Embryonic facial prominence (tissue), 1 donor: ENCODE results near the gene PPIL4.

Experiments
- DNase-seq: peaks from one replicate; pipeline ENCODE4 v3.0.0-alpha.2; 2016; ENCODE audit errors: extremely low spot score

PPIL4 gene

DNA sequence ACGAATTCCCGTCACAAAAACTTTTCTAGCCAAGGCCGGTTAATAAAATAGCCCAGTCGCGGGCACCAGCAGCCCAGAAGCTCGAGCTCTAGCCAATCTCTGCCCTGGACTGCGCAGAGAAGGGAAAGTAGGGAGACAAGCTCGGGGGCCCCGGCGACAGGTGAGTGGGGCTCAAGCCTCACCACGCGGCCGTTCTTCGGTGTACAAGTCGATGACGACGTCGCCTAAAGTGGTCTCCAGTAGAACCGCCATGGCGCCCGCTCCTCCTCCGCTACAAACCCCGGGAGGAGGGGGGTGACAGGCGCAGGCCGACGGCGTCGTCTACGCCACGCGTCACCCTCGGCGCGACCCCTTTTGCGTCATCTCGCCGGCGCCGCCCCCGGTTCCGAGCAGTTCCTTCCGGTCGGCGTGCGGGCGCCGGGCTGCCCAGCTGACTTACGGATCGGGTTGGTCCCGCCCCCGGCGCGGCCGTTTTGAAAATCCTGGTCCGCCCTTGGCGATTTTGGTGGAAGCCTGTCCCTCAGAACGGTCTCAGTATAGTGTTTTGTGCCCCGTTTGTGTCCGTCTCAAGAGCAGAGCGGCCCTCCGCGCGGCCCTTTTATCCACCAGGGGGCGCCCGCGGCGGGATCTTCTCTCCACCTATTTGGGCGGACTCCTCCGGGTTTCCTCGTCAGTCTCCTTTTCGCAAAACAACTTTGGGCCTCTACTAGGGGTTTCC lies at the start of gene PPIL4:
Gene PPIL4 (minus strand): TSS at position 290 of the 718 bp plus-strand sequence. CDS start 38 bp downstream, at position 252.
- DNase-seq = peak; percentile 94

GRCh38 chr6:149593408-149593807 lies 47.6 kb upstream of the PPIL4 start:
- no peak for DNase-seq

DNA sequence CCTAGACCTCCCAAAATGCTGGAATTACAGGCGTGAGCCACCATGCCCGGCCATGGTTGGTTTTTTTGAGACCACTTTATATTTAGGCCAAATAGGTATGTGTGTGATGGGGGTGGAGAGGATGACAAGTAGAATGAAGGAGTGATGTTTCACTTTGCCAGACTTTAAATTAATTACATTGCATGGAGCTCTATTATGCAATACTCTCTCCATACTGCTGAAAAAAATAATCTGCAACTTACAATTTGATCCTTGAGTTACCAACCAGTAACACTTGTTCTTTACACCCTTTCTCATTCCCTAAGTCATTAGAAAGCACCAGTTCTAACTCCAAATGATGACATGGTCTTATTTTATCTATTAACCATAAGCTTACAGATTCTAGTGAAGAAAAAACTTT lies 47.1 kb upstream of the PPIL4 start:
- DNase-seq = no peak

DNA sequence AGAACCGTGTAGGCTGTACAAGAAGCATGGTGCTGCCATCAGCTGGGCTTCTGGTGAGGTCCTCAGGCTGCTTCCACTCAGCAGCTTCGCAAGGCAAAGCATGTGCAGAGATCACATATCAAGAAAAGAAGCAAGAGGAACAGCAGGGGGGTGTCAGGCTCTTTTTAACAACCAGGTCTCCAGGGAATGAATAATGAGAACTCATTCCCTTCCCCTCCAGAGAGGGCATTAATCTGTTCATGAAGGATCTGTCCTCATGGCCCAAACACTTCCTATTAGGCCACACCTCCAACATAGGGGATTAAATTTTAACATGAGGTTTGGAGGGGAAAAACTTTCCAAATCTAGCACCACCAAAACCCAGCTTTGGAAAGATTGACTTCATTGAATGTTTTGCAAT lies 40.3 kb upstream of the PPIL4 start:
- no peak for DNase-seq

- DNase-seq = no peak
Measured at GRCh38 chr6:149581349-149581748, 35.5 kb upstream of the PPIL4 start.

GRCh38 chr6:149580880-149581279 lies 35.0 kb upstream of the PPIL4 start:
- DNase-seq = no peak

DNA sequence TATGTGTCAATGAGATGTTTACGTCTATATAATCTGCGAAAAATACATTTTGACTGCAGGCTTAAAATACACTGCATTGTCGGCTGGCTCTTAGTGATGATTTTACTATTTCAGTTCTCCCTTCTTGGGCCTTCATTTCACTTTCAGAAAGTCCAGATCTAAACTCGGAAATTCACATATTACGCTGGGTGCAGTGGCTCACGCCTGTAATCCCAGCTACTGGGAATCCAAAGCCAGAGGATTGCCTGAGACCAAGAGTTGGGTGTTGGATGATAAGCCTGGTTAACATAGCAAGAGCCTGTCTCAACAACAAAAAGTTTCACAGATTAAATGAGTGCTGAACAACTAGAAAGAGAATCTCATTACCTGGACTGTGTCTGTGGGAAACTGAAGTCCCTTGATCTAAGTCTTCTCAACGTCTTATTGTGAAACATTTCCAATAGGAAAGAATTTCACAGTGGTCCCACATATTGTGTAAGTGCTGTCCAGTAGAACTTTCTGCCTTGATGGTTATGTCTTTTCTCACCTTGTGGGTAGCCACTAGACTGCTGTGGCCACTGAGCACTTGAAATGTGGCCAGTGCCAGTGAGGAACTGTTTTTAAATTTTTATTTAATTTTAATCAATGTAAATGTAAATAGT lies 22.2 kb upstream of the PPIL4 start:
- DNase-seq = no peak

DNA sequence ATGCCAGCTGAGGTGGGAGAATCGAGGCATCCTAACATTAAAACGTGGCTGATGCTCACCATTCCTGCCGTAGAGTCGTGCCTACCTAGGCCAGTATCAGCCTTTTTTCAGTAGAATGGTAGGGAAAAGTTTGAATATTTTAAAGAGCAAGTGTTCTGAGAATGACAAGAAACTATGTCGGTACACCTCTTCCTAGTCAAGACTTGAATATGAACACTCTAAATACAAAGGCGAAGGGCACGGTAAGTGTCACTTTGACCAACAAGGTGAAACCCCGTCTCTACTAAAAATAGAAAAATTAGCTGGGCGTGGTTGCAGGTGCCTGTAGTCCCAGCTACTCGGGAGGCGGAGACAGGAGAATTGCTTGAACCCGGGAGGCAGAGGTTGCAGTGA lies 21.3 kb upstream of the PPIL4 start:
- DNase-seq = no peak

DNA sequence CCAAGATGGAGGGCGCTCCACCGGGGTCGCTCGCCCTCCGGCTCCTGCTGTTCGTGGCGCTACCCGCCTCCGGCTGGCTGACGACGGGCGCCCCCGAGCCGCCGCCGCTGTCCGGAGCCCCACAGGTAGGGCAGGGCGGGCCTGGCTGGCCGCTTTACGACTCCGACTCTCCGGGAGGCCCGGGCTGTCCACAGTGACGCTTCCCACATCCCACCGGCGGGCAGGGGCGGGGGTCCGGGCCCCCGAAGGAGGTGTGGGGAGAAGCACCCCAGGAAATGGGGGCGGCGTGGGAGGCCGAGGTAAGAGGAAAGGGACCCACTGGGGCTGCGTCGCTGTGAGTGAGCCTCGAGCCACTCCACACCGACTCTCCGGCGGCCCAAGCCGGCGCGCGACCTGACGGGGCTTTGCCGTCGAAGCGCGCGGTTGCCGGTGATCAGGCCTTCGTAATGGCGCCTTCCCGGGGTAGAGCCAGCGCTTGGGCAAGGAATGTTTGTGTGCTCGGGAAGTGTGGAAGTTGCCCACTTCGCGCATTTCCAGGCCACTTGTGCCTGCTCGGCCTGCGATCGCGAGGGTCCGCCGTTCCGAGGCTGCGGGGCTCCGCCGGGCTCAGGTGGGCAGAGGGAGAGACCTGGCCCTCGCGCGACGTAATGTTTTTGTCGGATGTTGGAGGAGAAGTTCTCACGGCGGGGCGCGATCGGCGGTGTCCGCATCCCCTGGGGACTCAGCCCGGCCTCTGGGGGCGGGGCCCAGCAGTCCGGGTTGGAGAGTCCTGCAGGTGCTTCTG lies 20.8 kb upstream of the PPIL4 start:
- DNase-seq = no peak

DNA sequence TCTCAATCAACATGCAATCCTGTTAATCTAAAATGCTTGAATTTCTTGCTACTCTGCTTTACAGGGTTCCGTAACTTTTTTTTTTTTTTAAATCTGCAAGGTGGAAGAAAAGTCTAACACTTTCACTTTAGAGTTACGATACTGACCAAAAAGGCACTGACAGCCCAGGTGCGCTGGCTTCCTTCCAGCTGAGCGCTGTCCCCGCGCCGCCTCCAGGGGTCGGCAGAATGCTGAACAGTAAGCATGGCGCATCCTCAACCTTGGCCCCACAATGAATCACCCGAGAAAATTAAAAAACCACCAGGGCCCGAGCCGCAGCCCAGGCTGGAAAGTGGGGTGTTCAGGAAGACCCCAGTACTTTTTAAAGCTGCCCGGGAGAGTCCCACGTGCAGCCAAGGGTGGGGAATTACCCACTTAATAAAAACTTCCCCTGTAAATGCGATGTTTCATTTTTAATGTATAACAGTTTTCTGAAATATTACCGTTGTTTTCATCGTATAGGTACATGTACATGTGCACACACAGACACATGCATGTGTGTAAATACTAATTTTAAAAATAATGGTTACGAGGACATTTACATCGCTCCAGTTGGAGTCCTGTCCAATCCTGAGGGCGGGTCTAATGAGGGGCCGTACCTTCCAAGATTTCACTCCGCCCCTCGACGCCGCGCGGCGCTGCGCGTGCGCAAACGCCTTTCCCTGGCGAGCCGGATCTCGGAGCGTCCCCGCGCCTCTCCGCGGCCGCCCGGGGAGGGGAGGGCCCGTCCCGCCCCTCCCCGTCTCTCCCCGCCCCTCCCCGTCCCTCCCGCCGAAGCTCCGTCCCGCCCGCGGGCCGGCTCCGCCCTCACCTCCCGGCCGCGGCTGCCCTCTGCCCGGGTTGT lies 19.9 kb upstream of the PPIL4 start, which contains the start of gene GINM1:
Gene GINM1 (plus strand): TSS at position 849 of the 883 bp plus-strand sequence. CDS start 40 bp downstream, outside the sequence.
- DNase-seq = peak; percentile 81

DNA sequence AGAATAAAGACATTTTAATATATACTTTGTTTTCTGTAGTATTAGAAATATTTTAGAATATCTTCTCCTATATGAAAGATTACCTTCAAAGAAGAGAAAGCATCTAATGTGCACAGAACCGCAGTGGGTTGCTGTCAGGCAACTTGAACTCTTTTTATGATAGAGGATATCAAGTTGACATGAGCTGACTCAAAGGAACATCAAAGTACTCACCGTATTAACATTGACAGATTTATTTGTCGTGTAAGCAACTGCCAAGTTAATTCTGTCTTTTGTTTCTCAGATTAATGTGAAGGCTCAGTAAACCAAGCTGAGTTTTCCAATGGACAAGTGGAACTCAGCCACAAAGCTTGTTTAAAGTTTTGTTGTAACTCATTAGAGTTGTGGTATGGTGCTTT lies 18.1 kb upstream of the PPIL4 start:
- DNase-seq = no peak

DNA sequence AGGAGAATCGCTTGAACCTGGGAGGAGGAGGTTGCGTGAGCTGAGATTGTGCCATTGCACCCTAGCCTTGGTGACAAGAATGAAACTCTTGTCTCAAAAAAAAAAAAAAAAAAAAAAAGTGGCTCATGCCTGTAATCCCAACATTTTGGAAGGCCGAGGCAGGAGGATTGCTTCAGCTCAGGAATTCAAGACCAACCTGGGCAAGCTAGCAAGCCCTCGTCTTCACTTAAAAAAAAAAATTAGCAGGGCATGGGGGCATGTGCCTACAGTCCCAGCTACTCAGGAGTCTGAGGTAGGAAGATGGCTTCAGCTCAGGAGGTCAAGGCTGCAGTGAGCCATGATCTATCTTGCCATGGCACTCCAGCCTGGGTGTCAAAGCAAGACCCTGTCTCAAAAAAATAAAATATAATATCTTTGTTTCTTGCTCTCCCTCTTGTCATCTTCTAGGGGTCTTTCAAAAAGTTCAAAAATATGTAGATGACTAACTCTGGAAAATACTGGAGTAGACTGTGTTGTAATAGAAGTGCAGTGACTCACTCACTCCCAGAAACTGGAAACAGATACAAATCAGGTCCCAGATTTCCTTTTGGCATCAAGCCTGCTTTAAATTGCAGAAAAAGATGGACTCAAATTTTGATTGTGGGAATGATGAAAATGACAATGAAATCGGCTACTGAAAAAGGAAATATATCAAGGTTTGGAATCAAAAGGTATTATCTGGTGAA lies 17.5 kb upstream of the PPIL4 start:
- no peak for DNase-seq

GRCh38 chr6:149560736-149561135 lies 14.9 kb upstream of the PPIL4 start:
- no peak for DNase-seq

GRCh38 chr6:149559389-149559788 lies 13.5 kb upstream of the PPIL4 start:
- DNase-seq = no peak

DNA sequence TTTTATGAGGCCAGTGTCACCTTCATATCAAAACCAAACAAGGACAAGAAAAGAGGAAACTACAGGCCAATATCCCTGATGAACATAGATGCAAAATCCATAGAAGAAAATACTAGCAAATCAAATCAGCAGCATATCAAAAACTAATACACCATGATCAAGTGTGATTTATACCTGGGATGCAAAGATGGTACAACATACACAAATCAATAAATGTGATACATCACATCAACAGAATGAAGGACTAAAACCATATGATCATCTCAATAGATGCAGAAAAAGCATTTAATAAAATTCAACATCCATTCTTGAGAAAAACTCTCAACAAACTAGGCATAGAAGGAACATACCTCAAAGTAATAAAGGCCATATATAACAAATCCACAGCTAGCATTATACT lies 12.2 kb upstream of the PPIL4 start:
- DNase-seq = no peak

- no peak for DNase-seq
Measured at GRCh38 chr6:149551920-149552319, 6.1 kb upstream of the PPIL4 start.

DNA sequence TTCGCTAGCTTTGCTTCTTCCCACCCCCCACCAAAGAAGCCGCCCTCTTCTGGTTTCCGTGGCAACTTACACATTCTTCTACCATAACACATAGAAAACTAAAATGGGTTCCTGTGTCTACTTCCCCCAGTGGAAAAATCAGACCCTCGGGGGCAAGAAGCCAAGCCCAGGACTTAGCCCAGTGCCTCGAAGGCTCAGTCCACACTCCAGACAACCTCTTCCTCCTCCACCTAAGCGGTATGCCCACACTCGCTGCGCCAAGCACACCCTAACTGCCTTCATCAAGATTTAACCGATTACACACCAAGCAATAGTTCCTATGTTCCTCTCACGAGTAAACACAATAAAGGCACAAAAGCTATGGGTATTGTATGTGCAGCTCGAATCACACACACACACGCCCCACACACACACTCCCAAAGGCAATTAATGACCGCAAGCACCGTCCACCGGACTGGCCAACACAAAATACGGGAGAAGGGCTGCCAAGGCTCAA lies 537 bp downstream of the PPIL4 start:
- peak; percentile 88 for DNase-seq

DNA sequence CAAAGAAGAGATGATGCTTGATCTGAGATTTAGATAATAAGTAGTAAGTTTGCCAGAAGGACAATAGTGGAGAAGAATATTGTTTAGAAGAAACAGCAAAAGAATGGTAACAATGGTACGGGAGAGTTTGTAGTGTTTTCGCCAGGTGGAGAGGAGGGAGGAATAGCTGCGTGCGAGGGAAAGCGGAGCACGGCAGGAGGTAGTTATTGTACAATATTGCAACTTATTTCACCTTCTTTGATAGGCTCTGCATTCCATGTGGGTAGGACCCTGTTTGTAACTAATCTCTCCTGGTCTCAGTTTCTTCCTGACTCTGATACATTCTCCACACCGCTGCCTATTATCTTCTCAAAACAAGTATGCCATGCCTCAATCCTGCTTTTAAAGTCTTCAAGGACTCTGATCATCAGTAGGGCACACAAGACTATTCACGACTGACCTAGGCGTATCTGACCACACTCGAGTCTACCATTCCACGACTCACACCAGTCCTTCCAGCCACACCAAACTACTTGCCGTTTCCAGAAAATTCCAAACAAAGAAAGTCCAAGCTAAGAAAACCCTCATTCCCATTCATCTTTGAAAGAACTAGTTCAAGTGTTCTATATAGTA lies 1.1 kb downstream of the PPIL4 start:
- no peak for DNase-seq

- DNase-seq = no peak
Measured at GRCh38 chr6:149541139-149541538, 4.7 kb downstream of the PPIL4 start.

DNA sequence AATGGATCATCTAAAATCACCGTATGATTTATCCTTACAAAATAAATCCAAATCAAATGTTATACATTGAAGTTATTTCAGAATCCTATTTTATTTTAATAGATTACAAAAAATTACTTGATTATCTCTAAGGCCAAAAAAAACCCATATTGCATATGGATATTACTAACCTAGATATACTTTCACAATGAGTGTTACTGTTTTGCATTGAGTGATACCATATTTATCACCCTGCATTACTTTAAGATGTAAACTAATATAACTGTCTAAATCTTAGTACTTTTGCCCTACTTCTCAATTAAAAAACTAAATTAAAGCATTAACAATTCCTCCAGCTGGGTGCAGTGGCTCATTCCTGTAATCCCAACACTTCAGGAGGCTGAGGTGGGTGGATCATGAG lies 11.1 kb downstream of the PPIL4 start:
- DNase-seq = no peak
